PC-9 (cell line): Measurements from ENCODE around the gene PSKH1. TPM values are rescaled to one million over a fixed set of nuclear protein-coding genes. Genes with fewer than 3 reads are reported as not detected.

Source experiments
- BruUV-seq: library from RNA; stranded (reverse); fragments of 400-500 nt; replicated peaks from 2 replicates; lab custom pipeline; 2021; lab: Mats Ljungman, UMichigan
- CTCF ChIA-PET: fragments of 300-600 bp; sonication (Branson Sonifier 250); formaldehyde crosslinking; loops from one replicate; lab custom pipeline; 2022; ENCODE audit warnings: antibody characterized with exemption; lab: Charles Lee
- POLR2A ChIA-PET: fragments of 300-600 bp; sonication (Branson Sonifier 250); formaldehyde crosslinking; loops from one replicate; lab custom pipeline; 2022; ENCODE audit warnings: antibody characterized with exemption; ENCODE audit not compliant: unreplicated experiment; lab: Charles Lee
- DNase-seq, 2 experiments: peaks; one replicate each; pipeline versions ENCODE4 v3.0.0 to v3.0.0-alpha.2; 2015 to 2022; ENCODE audit warnings: mixed read lengths in 1 of 2
- H2AFZ ChIP-seq: fragments of 200-600 bp; sonication (generic); 2 replicates; pipeline ENCODE4 v1.8.1; 2017; ENCODE audit warnings: antibody characterized with exemption
- H3F3A ChIP-seq: fragments of 200-600 bp; sonication (generic); 2 replicates; pipeline ENCODE4 v1.8.1; 2017; ENCODE audit warnings: antibody characterized with exemption, mild to moderate bottlenecking, low read depth; ENCODE audit not compliant: insufficient read depth
- H3K27ac ChIP-seq: fragments of 200-600 bp; sonication (generic); 2 replicates; pipeline ENCODE4 v1.6.1; 2016; ENCODE audit warnings: mixed run types
- H3K27me3 ChIP-seq: fragments of 200-600 bp; sonication (generic); 2 replicates; pipeline ENCODE4 v1.6.1; 2016; ENCODE audit warnings: low read depth, mixed run types; ENCODE audit not compliant: insufficient read depth
- H3K36me3 ChIP-seq: fragments of 200-600 bp; sonication (generic); 2 replicates; pipeline ENCODE4 v1.6.1; 2016; ENCODE audit warnings: low read depth, mixed run types
- H3K4me1 ChIP-seq: fragments of 200-600 bp; sonication (generic); replicated peaks from 2 replicates; pipeline ENCODE4 v1.6.1; 2016; ENCODE audit warnings: mixed run types; ENCODE audit not compliant: insufficient read depth
- H3K4me2 ChIP-seq: fragments of 200-600 bp; sonication (generic); 2 replicates; pipeline ENCODE4 v1.6.1; 2017; ENCODE audit warnings: mixed run types
- H3K4me3 ChIP-seq: fragments of 200-600 bp; sonication (generic); 2 replicates; pipeline ENCODE4 v1.6.1; 2016; ENCODE audit warnings: mixed run types
- H3K79me2 ChIP-seq: fragments of 200-600 bp; sonication (generic); 2 replicates; pipeline ENCODE4 v1.6.1; 2017; ENCODE audit warnings: low read depth, mixed run types
- H3K9me2 ChIP-seq: fragments of 200-600 bp; sonication (generic); 2 replicates; pipeline ENCODE4 v1.8.1; 2017; ENCODE audit warnings: mild to moderate bottlenecking; ENCODE audit not compliant: insufficient read depth
- H3K9me3 ChIP-seq: fragments of 200-600 bp; sonication (generic); 2 replicates; pipeline ENCODE4 v1.8.1; 2016; ENCODE audit warnings: low read depth; ENCODE audit not compliant: insufficient read depth
- H4K20me1 ChIP-seq: fragments of 200-600 bp; sonication (generic); 2 replicates; pipeline ENCODE4 v1.8.1; 2017; ENCODE audit not compliant: insufficient read depth
- EZH2 ChIP-seq: fragments of 200-600 bp; sonication (generic); IDR thresholded peaks from 2 replicates; pipeline ENCODE4 v1.8.0; 2017; ENCODE audit warnings: antibody characterized with exemption, low read depth
- intact Hi-C: fragments of 100-400 bp; cut with micrococcal nuclease; formaldehyde crosslinking; loops from one replicate; pipeline ENCODE4 v1.10.0; 2022; ENCODE audit not compliant: unreplicated experiment
- total RNA-seq: library from RNA; stranded (reverse); gene quantifications from 2 replicates; pipeline ENCODE4 v1.2.3, GENCODE V29; 2021
- TF ChIP-seq, protein P1 (sequence below): fragments of 200-600 bp; sonication (generic); conservative IDR thresholded peaks from 2 replicates; pipeline ENCODE4 v1.6.1; 2017; ENCODE audit warnings: mixed run types, antibody characterized with exemption, mild to moderate bottlenecking, moderate library complexity

The PSKH1 gene
- total RNA-seq, 1 experiment from 2014 or later = 25.8 TPM

DNA sequence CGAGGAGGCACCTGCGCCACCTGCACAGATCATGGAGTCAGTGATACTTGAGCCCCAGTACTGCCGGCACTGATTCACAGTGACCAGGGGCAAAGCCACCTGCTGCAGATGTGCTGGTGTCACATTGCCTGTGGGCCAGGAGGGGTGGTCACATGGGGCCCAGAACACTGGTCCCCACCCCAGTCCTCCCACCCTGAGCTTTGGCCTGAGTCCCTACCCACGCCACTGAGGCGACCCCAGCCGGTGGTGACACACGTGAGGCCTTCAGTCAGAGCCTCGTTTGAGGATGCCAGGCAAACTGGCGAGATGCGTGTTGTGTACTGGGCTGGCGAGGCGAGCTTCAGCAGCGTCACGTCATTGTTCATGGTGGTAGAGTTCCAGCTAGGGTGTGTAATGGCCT lies 37.1 kb downstream of the PSKH1 start:
- no peak overlapping the region for H3K4me2 ChIP-seq
- peaks cover 11% of the 10 kb centered on the region; the same call in 1 of the 2 replicates for H3F3A ChIP-seq
- H3K9me3 ChIP-seq = no peaks in the 10 kb centered on the region
- CTCF ChIA-PET = no interaction called here
- no TSS peak for BruUV-seq
- H3K36me3 ChIP-seq = no peaks in the 10 kb centered on the region
- no peaks in the 10 kb centered on the region for H3K79me2 ChIP-seq
- H3K27me3 ChIP-seq = no peaks in the 10 kb centered on the region
- H3K27ac ChIP-seq = no peak overlapping the region
- TF ChIP-seq, protein P1, sequence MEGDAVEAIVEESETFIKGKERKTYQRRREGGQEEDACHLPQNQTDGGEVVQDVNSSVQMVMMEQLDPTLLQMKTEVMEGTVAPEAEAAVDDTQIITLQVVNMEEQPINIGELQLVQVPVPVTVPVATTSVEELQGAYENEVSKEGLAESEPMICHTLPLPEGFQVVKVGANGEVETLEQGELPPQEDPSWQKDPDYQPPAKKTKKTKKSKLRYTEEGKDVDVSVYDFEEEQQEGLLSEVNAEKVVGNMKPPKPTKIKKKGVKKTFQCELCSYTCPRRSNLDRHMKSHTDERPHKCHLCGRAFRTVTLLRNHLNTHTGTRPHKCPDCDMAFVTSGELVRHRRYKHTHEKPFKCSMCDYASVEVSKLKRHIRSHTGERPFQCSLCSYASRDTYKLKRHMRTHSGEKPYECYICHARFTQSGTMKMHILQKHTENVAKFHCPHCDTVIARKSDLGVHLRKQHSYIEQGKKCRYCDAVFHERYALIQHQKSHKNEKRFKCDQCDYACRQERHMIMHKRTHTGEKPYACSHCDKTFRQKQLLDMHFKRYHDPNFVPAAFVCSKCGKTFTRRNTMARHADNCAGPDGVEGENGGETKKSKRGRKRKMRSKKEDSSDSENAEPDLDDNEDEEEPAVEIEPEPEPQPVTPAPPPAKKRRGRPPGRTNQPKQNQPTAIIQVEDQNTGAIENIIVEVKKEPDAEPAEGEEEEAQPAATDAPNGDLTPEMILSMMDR = no peak
- TF ChIP-seq EZH2 = no peak
- intact Hi-C loops = no loop called here
- H3K9me2 ChIP-seq = no peaks in the 10 kb centered on the region
- POLR2A ChIA-PET = no interaction called here
- no peak for DNase-seq
- H4K20me1 ChIP-seq = peaks cover 25% of the 10 kb centered on the region
- no peaks in the 10 kb centered on the region for H3K4me1 ChIP-seq
- H3K4me3 ChIP-seq = no peak overlapping the region
- H2AFZ ChIP-seq = no peak overlapping the region

- intact Hi-C loops = no loop called here
- Histone ChIP-seq H4K20me1 (peaks cover 20% of the 10 kb centered on the region), H3K36me3 (no peaks in the 10 kb centered on the region), H3K9me3 (no peaks in the 10 kb centered on the region), H3F3A (peaks cover 11% of the 10 kb centered on the region; the same call in 1 of the 2 replicates), H3K27me3 (no peaks in the 10 kb centered on the region), H3K4me2 (no peak overlapping the region), H3K9me2 (no peaks in the 10 kb centered on the region), H3K79me2 (peaks cover under 1% of the 10 kb centered on the region; the same call in 1 of the 2 replicates), H3K4me1 (no peaks in the 10 kb centered on the region), H3K27ac (no peak overlapping the region), H2AFZ (no peak overlapping the region), H3K4me3 (no peak overlapping the region)
- ChIA-PET CTCF (no interaction called here), POLR2A (no interaction called here)
- TF ChIP-seq, protein P1 = no peak
- TF ChIP-seq EZH2 = no peak
- BruUV-seq = no TSS peak
- no peak for DNase-seq
Measured at GRCh38 chr16:67930678-67931211, 37.7 kb downstream of the PSKH1 start.

DNA sequence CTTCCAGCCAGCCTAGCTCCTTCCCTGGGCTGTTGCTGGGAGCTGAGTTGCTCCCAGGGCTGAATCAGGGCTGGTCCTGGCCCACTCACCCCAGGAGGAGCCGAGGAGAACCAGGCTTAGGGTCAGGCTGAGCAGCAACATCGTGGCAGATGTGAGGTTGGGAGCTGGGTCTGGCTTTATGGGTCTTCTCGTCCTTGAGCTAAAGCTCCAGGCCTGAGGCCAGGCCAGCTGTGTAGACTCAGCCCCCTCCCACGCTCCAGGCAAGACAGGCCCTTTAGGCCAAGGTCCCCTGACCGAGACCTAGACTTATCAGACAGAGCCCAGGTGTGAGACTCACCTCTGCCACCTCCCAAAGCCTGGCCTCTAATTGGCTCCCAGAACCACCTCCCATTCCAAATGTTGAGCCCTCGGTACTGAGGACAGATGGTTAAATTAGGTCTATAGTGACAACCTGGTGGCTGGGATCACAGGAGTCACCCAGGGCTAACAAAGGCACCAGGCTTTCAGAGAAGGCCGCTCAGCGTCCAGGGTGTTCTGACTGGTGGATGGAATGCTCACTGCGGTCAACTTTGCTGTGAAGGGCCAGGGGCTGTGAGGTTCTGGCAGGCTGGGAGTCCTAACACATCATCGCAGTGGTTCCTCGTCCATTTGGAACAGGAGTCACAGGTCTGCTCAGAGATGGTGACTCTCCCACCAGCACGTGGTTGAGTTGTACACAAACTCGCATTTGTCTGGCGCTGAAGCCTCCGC lies 38.8 kb downstream of the PSKH1 start, which contains the start of gene CTRL:
TSS of gene CTRL (minus strand) at position 151 of the 750 bp plus-strand sequence. CDS start at position 141, 10 bp downstream.
- Histone ChIP-seq H3K4me2 (no peak within 1 kb of the TSS), H3K79me2 (peaks cover 12% of the 10 kb centered on the region), H3K9me2 (no peaks in the 10 kb centered on the region), H4K20me1 (peaks cover 12% of the 10 kb centered on the region), H3F3A (peaks cover 6% of the 10 kb centered on the region; the same call in 1 of the 2 replicates), H3K36me3 (no peaks in the 10 kb centered on the region), H3K4me1 (0 out of 2 replicates have a peak, but pooled peaks cover under 1% of the 10 kb centered on the region), H3K9me3 (no peaks in the 10 kb centered on the region), H3K4me3 (no peak within 1 kb of the TSS), H3K27me3 (no peaks in the 10 kb centered on the region), H2AFZ (no peak within 1 kb of the TSS), H3K27ac (no peak within 1 kb of the TSS)
- TF ChIP-seq EZH2 = no peak
- TF ChIP-seq, protein P1 = no peak; the same call in 1 of the 2 replicates
- DNase-seq = no peak
- ChIA-PET CTCF (no interaction called here), POLR2A (interaction anchor here (0.6 kb wide), 1 partner anchor 14 kb away, joined by 6 read pairs; no protein-coding TSS in a partner anchor)
- no TSS peak for BruUV-seq
- intact Hi-C loops = no loop called here
